Peyer's patch (tissue), 4 donors: ENCODE data around the gene MUC2.

ENCODE experiments used
- POLR2A ChIP-seq, 2 donors: fragments of 450-650 bp; IDR thresholded peaks; one replicate each; pipeline ENCODE4 v1.5.1; 2017; ENCODE audit warnings: antibody characterized with exemption in 2 of 2, mild to moderate bottlenecking in 2 of 2, moderate library complexity in 2 of 2
- TF ChIP-seq, protein P1 (sequence below), 6 experiments: fragments of 450-650 bp in 4 of 6; fragments of 200-600 bp in 2 of 6; sonication (generic) in 1 of 6; IDR thresholded peaks; one replicate each; pipeline ENCODE4 v1.5.1; 2017 to 2019; ENCODE audit warnings: antibody characterized with exemption in 6 of 6, mild to moderate bottlenecking in 3 of 6, moderate library complexity in 1 of 6

GRCh38 chr11:1086171-1087102 lies 11.8 kb downstream of the MUC2 start:
- TF ChIP-seq, protein P1, sequence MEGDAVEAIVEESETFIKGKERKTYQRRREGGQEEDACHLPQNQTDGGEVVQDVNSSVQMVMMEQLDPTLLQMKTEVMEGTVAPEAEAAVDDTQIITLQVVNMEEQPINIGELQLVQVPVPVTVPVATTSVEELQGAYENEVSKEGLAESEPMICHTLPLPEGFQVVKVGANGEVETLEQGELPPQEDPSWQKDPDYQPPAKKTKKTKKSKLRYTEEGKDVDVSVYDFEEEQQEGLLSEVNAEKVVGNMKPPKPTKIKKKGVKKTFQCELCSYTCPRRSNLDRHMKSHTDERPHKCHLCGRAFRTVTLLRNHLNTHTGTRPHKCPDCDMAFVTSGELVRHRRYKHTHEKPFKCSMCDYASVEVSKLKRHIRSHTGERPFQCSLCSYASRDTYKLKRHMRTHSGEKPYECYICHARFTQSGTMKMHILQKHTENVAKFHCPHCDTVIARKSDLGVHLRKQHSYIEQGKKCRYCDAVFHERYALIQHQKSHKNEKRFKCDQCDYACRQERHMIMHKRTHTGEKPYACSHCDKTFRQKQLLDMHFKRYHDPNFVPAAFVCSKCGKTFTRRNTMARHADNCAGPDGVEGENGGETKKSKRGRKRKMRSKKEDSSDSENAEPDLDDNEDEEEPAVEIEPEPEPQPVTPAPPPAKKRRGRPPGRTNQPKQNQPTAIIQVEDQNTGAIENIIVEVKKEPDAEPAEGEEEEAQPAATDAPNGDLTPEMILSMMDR (IDR thresholded peaks at IDR 0.05): no peak
- TF ChIP-seq POLR2A (IDR thresholded peaks at IDR 0.05): no peak
